SHP77 treated with DMSO at 0.1 percent for 48 hours (cell line): ENCODE results near the gene CDH24.

Experiments
- DNase-seq: peaks from one replicate; lab custom pipeline; 2025; lab: John Stamatoyannopoulos, UW

Gene CDH24

GRCh38 chr14:23043754-23044153 lies 13.6 kb downstream of the CDH24 start:
- DNase-seq, result no peak

GRCh38 chr14:23043145-23043544 lies 14.2 kb downstream of the CDH24 start:
- no peak for DNase-seq

GRCh38 chr14:23042162-23042965 lies 15.0 kb downstream of the CDH24 start, which contains the start of gene PSMB11:
Gene PSMB11, plus strand, starts transcription at chr14:23042212. Its CDS starts 14 bp downstream, at chr14:23042226.
- DNase-seq, result no peak

GRCh38 chr14:23041729-23042128 lies 15.6 kb downstream of the CDH24 start:
- DNase-seq, result no peak

GRCh38 chr14:23040100-23040499 lies 17.2 kb downstream of the CDH24 start:
- DNase-seq, result no peak

GRCh38 chr14:23035303-23036144 lies 21.8 kb downstream of the CDH24 start:
- DNase-seq, result no peak

- no peak for DNase-seq
Measured at GRCh38 chr14:23034498-23035302, 22.6 kb downstream of the CDH24 start, which contains the start of gene PSMB5. Gene PSMB5, minus strand, starts transcription at chr14:23034900. Its CDS starts 19 bp downstream, at chr14:23034881.

- DNase-seq, result no peak
Measured at GRCh38 chr14:23033801-23034497, 23.4 kb downstream of the CDH24 start.

GRCh38 chr14:23033251-23033727 lies 24.0 kb downstream of the CDH24 start:
- no peak for DNase-seq

- DNase-seq, result no peak
Measured at GRCh38 chr14:23030936-23031335, 26.4 kb downstream of the CDH24 start.

GRCh38 chr14:23028799-23029198 lies 28.5 kb downstream of the CDH24 start:
- DNase-seq, result no peak

GRCh38 chr14:23025151-23025814 lies 32.0 kb downstream of the CDH24 start:
- DNase-seq, result no peak

GRCh38 chr14:23024612-23025075 lies 32.7 kb downstream of the CDH24 start:
- no peak for DNase-seq

- DNase-seq, result no peak
Measured at GRCh38 chr14:23023795-23024152, 33.5 kb downstream of the CDH24 start.

- DNase-seq, result no peak
Measured at GRCh38 chr14:23023022-23023794, 34.1 kb downstream of the CDH24 start.

- DNase-seq, result no peak
Measured at GRCh38 chr14:23021889-23022442, 35.4 kb downstream of the CDH24 start.

- DNase-seq, result no peak
Measured at GRCh38 chr14:23021434-23021833, 35.9 kb downstream of the CDH24 start.

GRCh38 chr14:23020143-23021128 lies 36.9 kb downstream of the CDH24 start:
- no peak for DNase-seq
